NCI-H1930 (cell line): ENCODE results near the gene MAPK12.
"Not testable (repeated sequence)": the region's sequence is repeated elsewhere in the genome, so short reads cannot be mapped to it uniquely, and the experiment has no call there.

Source experiments
- DNase-seq, 2 experiments: peaks; one replicate each; lab custom pipeline; 2025; lab: John Stamatoyannopoulos, UW

The MAPK12 gene

GRCh38 chr22:50216055-50216683, 45.3 kb downstream of the MAPK12 start:
- DNase-seq = no peak

DNA sequence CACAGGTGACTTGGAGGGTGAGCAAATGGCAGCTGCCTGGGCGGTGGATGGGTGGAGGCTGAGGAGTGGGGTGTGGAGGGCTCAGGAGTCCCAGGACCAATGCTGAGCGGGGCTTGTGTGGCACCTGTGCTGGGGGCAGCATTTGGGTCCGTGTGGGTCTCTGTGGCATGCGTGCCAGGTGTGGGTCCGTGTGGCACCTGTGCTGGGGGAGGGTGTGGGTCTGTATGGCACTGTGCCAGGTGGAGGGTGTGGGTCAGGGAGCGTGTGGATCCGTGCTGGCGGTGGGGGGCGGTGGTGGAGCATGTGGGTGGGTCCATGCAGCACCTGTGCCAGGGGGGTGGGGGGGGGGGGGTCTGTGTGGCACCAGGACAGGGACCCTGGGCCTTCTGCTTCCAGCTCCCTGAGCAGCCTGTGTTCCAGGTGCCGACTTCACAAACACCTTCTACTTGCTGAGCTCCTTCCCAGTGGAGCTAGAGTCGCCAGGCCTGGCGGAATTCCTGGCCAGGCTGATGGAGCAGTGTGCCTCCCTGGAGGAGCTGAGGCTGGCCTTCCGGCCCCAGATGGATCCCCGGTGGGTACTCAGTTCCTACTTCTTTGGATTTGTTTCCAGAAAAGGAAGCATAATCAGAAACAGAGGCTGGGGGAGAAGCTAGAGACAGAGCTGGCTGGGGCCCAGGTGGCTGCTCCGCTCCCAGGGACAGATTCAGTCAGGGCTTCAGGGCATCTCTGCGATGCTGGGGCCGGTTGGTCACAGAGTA, 46.0 kb downstream of the MAPK12 start:
- no peak for DNase-seq

DNA sequence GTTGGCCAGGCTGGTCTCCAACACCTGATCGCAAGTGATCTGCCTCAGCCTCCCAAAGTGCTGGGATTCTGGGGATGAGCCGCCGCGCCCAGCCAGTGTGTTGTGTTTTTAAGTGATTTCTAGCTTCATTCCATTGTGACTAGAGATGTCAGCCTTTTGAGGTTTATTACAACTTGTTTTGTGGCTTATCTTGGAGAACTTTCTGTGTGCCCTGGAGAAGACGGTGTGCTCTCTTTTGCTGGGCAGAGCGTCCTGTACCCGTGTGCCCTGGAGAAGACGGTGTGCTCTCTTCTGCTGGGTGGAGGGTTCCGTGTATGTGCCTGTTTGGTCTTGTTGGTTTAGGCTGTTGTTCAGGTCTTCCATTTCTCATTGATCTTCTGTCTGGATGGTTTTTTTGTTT, 48.2 kb downstream of the MAPK12 start:
- no peak for DNase-seq

- no peak for DNase-seq
Measured at GRCh38 chr22:50211147-50211546, 50.3 kb downstream of the MAPK12 start.

DNA sequence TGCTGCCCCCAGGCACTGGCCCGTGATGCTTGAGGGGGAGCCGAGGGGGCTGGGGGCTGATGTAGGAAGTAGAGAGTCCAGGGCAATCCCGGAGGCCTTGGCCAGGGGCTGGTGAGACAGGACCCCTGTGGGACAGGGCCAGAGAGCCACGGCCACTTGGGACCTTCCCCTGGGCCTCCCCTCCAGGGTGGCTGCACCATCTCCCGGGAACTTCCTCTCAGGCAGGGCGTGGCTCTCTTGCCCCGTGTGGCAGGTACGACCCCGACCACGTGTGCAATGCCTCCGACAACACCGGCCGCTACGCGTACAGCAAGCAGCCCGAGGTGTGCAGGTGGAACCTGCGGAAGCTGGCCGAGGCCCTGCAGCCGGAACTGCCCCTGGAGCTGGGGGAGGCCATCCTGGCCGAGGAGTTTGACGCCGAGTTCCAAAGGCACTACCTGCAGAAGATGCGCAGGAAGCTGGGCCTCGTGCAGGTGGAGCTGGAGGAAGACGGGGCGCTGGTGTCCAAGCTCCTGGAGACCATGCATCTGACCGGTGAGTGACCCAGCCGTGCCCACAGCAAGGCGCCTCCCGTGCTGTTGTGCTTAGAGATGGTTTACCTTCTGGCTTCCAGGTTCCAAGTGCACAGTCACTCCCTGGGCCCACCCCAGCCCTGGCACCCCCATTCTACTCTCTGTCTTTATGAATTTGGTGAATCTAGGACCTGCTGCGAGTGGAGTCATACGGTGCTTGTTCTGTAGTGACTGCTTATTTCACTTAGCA, 50.9 kb downstream of the MAPK12 start:
- no peak for DNase-seq

GRCh38 chr22:50209893-50210292, 51.6 kb downstream of the MAPK12 start:
- DNase-seq = peak in 1 of 2 experiments; percentile 29

GRCh38 chr22:50208939-50209892, 52.3 kb downstream of the MAPK12 start:
- DNase-seq = no peak

GRCh38 chr22:50208430-50208938, 53.0 kb downstream of the MAPK12 start:
- DNase-seq = no peak

- no peak for DNase-seq
Measured at GRCh38 chr22:50207383-50208140, 53.9 kb downstream of the MAPK12 start.

- DNase-seq = no peak
Measured at GRCh38 chr22:50206599-50206998, 54.9 kb downstream of the MAPK12 start.

GRCh38 chr22:50205781-50206569, 55.5 kb downstream of the MAPK12 start:
- DNase-seq = no peak

GRCh38 chr22:50204998-50205397, 56.5 kb downstream of the MAPK12 start:
- DNase-seq = not testable (repeated sequence)

DNA sequence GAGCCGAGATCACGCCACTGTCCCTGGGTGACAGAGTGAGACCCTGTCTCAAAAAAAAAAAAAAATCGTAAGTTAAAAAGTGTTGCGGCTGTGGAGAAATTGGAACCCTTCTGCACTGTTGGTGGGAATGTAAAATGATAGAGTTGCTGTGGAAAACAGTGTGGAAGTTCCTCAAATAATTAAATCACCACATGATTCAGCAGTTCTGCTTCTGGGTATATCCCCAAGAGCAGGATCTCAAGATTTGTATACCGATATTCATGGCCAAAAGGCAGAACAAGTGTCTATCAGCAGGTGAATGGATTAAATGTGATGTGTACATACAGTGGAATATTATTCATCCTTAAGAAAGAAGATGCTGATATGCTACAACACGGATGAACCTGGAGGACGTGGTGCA, 56.9 kb downstream of the MAPK12 start:
- DNase-seq = no peak

DNA sequence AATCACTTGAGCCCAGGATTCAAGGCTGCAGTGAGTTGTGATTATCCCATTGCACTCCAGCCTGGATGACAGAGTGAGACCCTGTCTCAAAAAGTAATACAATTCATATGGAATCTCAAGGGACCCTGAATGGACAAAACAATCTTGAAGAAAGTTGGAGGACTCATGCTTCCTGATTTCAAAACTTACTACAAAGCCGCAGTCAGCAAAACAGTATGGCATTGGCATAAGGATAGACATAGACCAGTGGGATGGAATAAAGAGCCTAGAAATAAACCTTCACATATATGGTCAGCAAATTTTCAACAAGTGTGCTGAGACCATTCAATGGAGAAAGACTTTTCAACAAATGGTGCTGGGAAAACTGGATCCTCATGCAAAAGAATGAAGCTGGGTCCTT, 58.2 kb downstream of the MAPK12 start:
- no peak for DNase-seq
